ENCODE results near the gene SIRT2.

The SIRT2 gene

GRCh38 chr19:38915329-38916321, 16.2 kb upstream of the SIRT2 start:
- CTCF ChIA-PET, result interaction anchor here (0.7 kb wide), 1 partner anchor 98 kb away, joined by 3 read pairs; no protein-coding TSS in a partner anchor
- TF ChIP-seq ELF4 (IDR thresholded peaks at IDR 0.05) (no peak), HDGF (IDR thresholded peaks at IDR 0.05; ENCODE audit: borderline replicate concordance) (no peak), BHLHE40 (IDR thresholded peaks at IDR 0.05; ENCODE audit: borderline replicate concordance) (no peak), L3MBTL2 (conservative IDR thresholded peaks at IDR 0.05) (no peak), NFRKB (IDR thresholded peaks at IDR 0.05) (no peak), CTBP1 (IDR thresholded peaks at IDR 0.05; ENCODE audit: borderline replicate concordance) (no peak), ARNT (IDR thresholded peaks at IDR 0.05) (no peak), FOXM1 (IDR thresholded peaks at IDR 0.05; ENCODE audit: borderline replicate concordance) (no peak), ZNF384 (IDR thresholded peaks at IDR 0.05) (no peak), FOXA1 (IDR thresholded peaks at IDR 0.05) (no peak), FOXK2 (IDR thresholded peaks at IDR 0.05) (no peak), TARDBP (IDR thresholded peaks at IDR 0.05) (no peak), SUZ12 (IDR thresholded peaks at IDR 0.05) (no peak), SP1 (IDR thresholded peaks at IDR 0.05) (no peak), LEF1 (IDR thresholded peaks at IDR 0.05; ENCODE audit: borderline replicate concordance) (no peak)
- TF ChIP-seq, protein P1, sequence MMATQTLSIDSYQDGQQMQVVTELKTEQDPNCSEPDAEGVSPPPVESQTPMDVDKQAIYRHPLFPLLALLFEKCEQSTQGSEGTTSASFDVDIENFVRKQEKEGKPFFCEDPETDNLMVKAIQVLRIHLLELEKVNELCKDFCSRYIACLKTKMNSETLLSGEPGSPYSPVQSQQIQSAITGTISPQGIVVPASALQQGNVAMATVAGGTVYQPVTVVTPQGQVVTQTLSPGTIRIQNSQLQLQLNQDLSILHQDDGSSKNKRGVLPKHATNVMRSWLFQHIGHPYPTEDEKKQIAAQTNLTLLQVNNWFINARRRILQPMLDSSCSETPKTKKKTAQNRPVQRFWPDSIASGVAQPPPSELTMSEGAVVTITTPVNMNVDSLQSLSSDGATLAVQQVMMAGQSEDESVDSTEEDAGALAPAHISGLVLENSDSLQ (IDR thresholded peaks at IDR 0.05), result no peak
- POLR2A ChIA-PET, result no interaction called here
- no peak for DNase-seq (ENCODE audit: extremely low spot score)

DNA sequence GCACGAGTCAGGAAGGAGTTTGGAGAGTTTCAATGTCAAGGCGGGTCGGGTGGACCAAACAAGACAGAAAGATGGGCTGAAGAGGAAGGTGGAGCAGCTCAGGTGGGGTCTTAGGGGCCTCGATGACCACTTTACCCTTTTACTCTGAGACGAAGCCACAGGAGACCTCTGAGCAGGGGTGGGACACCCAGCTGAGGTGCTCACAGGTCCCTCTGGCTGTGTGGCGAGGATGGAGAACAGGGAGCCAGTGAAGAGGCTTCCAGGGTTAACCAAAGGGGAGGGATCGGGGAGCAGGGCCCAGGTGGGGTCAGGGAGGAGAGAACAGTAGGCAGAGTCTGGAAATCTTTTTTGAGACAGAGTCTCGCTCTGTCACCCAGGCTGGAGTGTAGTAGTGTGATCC, 14.5 kb upstream of the SIRT2 start:
- CTCF ChIA-PET, result interaction anchor here (0.5 kb wide), 1 partner anchor 192 kb away, joined by 3 read pairs; no protein-coding TSS in a partner anchor
- DNase-seq (ENCODE audit: extremely low spot score), result no peak
- TF ChIP-seq ARNT (IDR thresholded peaks at IDR 0.05) (no peak), SP1 (IDR thresholded peaks at IDR 0.05) (no peak), ELF4 (IDR thresholded peaks at IDR 0.05) (no peak), HDGF (IDR thresholded peaks at IDR 0.05; ENCODE audit: borderline replicate concordance) (no peak), NFRKB (IDR thresholded peaks at IDR 0.05) (no peak), FOXM1 (IDR thresholded peaks at IDR 0.05; ENCODE audit: borderline replicate concordance) (no peak), ZNF384 (IDR thresholded peaks at IDR 0.05) (no peak), L3MBTL2 (conservative IDR thresholded peaks at IDR 0.05) (no peak), CTBP1 (IDR thresholded peaks at IDR 0.05; ENCODE audit: borderline replicate concordance) (no peak), FOXA1 (IDR thresholded peaks at IDR 0.05) (no peak), BHLHE40 (IDR thresholded peaks at IDR 0.05; ENCODE audit: borderline replicate concordance) (no peak), FOXK2 (IDR thresholded peaks at IDR 0.05) (no peak), LEF1 (IDR thresholded peaks at IDR 0.05; ENCODE audit: borderline replicate concordance) (no peak), TARDBP (IDR thresholded peaks at IDR 0.05) (no peak), SUZ12 (IDR thresholded peaks at IDR 0.05) (no peak)
- TF ChIP-seq, protein P1 (IDR thresholded peaks at IDR 0.05), result no peak
- POLR2A ChIA-PET, result interaction anchor here (0.9 to 1.3 kb wide), 2 partner anchors 17 to 65 kb away, joined by 3 to 4 read pairs; partner anchors contain the start of genes MRPS12 and SARS2

GRCh38 chr19:38912600-38913514, 13.4 kb upstream of the SIRT2 start:
- DNase-seq (ENCODE audit: extremely low spot score), result no peak
- no peak for TF ChIP-seq SP1 (IDR thresholded peaks at IDR 0.05)
- no peak for TF ChIP-seq BHLHE40 (IDR thresholded peaks at IDR 0.05; ENCODE audit: borderline replicate concordance)
- TF ChIP-seq LEF1 (IDR thresholded peaks at IDR 0.05; ENCODE audit: borderline replicate concordance), result no peak
- TF ChIP-seq, protein P1 (IDR thresholded peaks at IDR 0.05), result no peak
- no peak for TF ChIP-seq TARDBP (IDR thresholded peaks at IDR 0.05)
- TF ChIP-seq HDGF (IDR thresholded peaks at IDR 0.05; ENCODE audit: borderline replicate concordance), result no peak
- no peak for TF ChIP-seq NFRKB (IDR thresholded peaks at IDR 0.05)
- ChIA-PET CTCF (interaction anchor here (0.5 kb wide), 1 partner anchor 55 kb away, joined by 3 read pairs; no protein-coding TSS in a partner anchor), POLR2A (interaction anchor here (1.3 kb wide), 1 partner anchor 18 kb away, joined by 4 read pairs; the partner anchor contains the start of genes MRPS12 and SARS2)

DNA sequence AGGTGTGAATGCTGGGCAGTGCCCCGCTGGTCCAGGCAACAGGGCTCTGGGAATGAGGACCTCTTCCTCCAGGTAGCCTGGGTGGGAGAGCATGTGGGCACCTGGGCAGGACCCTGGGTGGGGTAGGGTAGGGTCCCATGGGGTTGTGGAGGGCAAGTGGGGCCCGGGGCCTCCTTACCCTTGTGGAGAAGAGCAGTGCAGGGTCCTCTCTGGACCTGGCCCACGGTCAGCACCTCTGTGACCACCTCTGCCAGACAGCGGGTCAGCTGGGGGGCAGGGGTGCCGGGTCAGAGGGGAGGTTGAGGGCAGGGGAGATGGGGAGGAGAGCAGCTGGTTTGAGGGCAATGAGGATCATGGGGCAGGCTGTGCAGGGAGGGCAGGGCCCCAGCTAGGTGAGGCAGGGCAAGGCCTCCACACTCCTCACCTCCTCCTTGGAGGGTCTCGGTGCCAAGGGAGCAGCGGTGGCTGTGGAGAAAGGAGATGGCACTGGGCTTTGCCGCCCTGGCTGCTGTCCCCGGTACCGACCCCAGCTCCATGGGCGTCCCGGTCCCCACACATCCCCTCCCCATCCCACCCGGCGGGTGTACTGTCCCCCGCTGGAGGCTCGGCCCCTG, 12.1 kb upstream of the SIRT2 start:
- CTCF ChIA-PET, result interaction anchor here (0.5 kb wide), 2 partner anchors 21 to 405 kb away, joined by 3 read pairs; no protein-coding TSS in a partner anchor
- POLR2A ChIA-PET, result no interaction called here

More for the DNA sequence above, 12.1 kb upstream of the SIRT2 start:
- TF ChIP-seq NFRKB (IDR thresholded peaks at IDR 0.05) (no peak), ARNT (IDR thresholded peaks at IDR 0.05) (no peak), TARDBP (IDR thresholded peaks at IDR 0.05) (no peak), FOXM1 (IDR thresholded peaks at IDR 0.05; ENCODE audit: borderline replicate concordance) (no peak), FOXA1 (IDR thresholded peaks at IDR 0.05) (no peak), SP1 (IDR thresholded peaks at IDR 0.05) (no peak), L3MBTL2 (conservative IDR thresholded peaks at IDR 0.05) (no peak), ZNF384 (IDR thresholded peaks at IDR 0.05) (no peak)
- TF ChIP-seq, protein P1 (IDR thresholded peaks at IDR 0.05), result no peak
- DNase-seq (ENCODE audit: extremely low spot score), result no peak

All from HEK293T (cell line).